Measurements from ENCODE around the gene C19orf67. TPM values are rescaled to one million over a fixed set of nuclear protein-coding genes. Genes with fewer than 3 reads are reported as not detected.

C19orf67 gene
- total RNA-seq, 2 donors from 2014 or later: not detected

DNA sequence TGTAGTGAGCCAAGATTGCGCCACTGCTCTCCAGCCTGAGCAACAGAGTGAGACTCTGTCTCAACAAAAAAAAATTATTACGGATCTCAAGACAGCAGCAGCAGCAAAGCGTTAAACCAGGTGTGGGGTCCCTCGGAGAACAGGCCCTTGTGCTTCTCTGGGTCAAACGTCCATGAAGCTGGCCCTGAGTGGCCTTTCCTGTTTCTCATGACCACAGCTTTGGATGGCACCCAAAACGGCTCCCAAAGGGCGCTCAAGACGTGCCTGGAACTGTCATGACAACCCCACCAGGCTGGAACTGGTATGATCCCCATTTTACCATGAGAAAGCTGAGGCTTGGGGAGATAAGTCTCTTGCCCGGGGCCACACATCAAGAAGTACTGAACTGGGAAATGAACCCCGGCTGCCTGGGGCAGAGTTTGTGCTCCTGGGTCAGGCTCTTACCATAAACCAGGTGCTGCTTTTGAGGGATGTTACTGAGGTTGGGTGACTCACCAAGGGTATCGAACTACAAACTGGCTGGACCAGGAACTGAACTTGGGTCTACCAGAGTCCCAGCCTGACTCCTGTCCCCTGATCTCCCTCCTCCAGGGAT lies 16.6 kb upstream of the C19orf67 start:
- ATAC-seq (replicated peaks in 1 of 2) (no peak), DNase-seq (no peak)
- Mint-ChIP-seq H3K36me3 (ENCODE audit: insufficient read depth in 2 of 2) (peaks cover 0 to under 1% of the 10 kb centered on the region in 2 donors), H3K4me1 (ENCODE audit: low read depth) (no peaks in the 10 kb centered on the region), H3K27ac (no peak overlapping the region), H3K4me3 (no peak overlapping the region), H3K9me3 (no peaks in the 10 kb centered on the region), H3K27me3 (ENCODE audit: low read depth) (no peaks in the 10 kb centered on the region)

DNA sequence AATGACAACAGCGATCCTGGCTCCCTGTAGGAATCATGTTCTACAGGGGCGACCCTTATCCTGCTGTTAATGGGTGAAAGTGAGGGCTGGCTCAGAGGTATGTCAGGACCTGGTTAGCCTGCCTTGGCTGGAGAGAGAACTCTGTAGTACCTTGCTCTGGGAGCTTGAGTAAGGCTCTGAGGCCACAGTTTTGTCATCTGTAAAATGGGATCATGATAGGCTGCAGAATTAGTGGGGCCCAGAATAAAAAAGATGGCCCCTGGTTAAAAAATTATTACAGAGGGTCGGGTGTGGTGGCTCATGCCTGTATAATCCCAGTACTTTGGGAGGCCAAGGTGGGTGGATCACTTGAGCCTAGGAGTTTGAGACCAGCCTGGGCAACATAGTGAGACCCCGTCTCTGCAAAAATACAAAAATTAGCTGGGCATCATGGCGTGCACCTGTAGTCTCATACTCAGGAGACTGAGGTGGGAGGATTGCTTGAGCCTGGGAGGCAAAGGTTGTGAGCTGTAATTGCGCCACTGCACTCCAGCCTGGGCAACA lies 15.5 kb upstream of the C19orf67 start:
- no peaks in the 10 kb centered on the region for H3K9me3 Mint-ChIP-seq
- ATAC-seq (replicated peaks in 1 of 2) (no peak), DNase-seq (no peak)
- H3K4me1 Mint-ChIP-seq (ENCODE audit: low read depth): no peaks in the 10 kb centered on the region
- H3K27me3 Mint-ChIP-seq (ENCODE audit: low read depth): no peaks in the 10 kb centered on the region
- H3K27ac Mint-ChIP-seq: no peak overlapping the region
- H3K36me3 Mint-ChIP-seq (ENCODE audit: insufficient read depth in 2 of 2): peaks cover 0 to 2% of the 10 kb centered on the region in 2 donors
- H3K4me3 Mint-ChIP-seq: no peak overlapping the region

DNA sequence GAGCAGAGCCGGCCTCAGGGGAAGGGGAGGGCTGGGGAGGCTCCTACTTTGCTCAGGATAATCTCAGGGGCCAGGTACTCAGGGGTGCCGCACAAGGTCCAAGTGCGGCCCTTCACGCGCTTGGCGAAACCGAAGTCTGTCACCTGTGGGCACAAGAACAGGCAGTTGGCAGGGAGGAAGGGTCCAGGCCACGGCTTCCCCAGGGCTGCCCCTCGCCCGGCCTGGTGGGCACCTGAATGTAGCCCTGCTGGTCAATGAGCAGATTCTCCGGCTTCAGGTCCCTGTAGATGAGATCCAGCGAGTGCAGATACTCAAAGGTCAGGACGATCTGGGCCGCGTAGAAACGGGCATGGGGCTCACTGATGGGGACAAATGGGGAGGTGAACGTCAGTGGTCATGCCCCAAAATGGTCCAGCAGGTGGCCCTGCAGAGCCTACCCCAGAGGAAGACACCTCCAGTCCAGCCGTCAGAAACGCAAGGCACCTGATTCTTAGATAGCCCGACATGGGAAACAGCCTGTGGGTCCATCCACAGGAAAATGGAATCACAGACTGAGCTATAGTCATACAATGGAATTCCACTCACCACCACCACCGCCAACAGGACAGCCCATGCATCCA lies 12.1 kb upstream of the C19orf67 start:
- Mint-ChIP-seq H3K27ac (no peak overlapping the region), H3K36me3 (ENCODE audit: insufficient read depth in 2 of 2) (peaks cover 5 to 14% of the 10 kb centered on the region in 2 donors), H3K27me3 (ENCODE audit: low read depth) (no peaks in the 10 kb centered on the region), H3K9me3 (peaks cover 2 to 4% of the 10 kb centered on the region in 2 donors), H3K4me3 (no peak overlapping the region), H3K4me1 (ENCODE audit: low read depth) (no peaks in the 10 kb centered on the region)
- ATAC-seq (replicated peaks in 1 of 2) (no peak), DNase-seq (no peak)

DNA sequence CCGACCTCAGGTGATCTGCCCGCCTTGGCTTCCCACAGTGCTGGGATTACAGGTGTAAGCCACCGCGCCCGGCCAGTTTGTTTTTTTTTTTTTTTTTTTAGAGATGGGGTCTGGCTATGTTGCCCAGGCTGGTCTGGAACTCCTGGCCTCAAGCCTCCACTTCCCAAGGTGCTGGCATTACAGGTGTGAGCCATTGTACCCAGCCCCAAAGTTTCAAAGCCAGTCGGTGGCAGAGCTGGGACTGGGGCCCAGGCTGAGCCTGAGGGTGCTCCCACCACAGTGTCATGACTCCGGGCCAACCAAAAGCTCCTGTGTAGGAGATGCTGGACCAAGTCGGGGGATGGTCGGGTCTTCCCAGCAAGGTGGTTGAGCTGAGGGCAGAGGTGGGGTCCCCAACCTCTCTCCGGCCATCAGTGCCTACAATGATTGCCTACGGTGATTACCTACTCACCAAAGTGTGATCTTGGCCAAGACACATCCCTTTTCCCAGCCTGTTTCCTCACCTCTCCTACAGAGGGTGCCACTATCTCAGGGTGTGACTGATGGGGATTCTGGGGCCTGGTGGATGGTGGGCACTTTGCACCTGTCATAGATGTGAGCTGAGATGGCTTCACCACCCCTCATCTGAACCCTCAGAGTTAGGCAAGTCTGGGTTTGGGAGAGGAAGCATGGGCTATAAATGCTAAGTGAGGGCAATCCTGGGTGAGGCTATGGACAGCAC lies 10.8 kb upstream of the C19orf67 start:
- peaks cover 2 to 4% of the 10 kb centered on the region in 2 donors for H3K9me3 Mint-ChIP-seq
- H3K36me3 Mint-ChIP-seq (ENCODE audit: insufficient read depth in 2 of 2): peaks cover 5 to 19% of the 10 kb centered on the region in 2 donors
- no peak overlapping the region for H3K4me3 Mint-ChIP-seq
- ATAC-seq (replicated peaks in 1 of 2) (no peak), DNase-seq (no peak)
- no peaks in the 10 kb centered on the region for H3K27me3 Mint-ChIP-seq (ENCODE audit: low read depth)
- peaks cover 9% of the 10 kb centered on the region for H3K4me1 Mint-ChIP-seq (ENCODE audit: low read depth)
- H3K27ac Mint-ChIP-seq: no peak overlapping the region

DNA sequence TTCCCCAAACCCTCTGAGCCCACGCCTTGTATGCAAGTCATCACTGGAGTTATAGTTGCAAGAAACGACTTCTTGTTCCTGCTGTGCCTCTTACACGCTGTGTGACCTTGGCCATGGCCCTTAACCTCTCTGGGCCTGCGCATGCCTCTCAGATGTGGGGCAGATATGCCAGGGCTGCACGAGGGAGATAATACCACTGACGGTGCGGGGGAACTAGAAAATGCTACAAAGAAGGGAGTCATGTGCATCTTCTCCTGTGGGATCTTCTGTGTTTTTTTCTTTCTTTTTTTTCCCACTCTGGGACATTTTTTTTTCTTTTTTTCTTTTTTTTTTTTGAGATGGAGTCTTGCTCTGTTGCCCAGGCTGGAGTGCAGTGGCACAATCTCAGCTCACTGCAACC lies 9.3 kb upstream of the C19orf67 start:
- H3K27me3 Mint-ChIP-seq (ENCODE audit: low read depth): no peaks in the 10 kb centered on the region
- H3K4me3 Mint-ChIP-seq: no peak overlapping the region
- H3K27ac Mint-ChIP-seq: no peak overlapping the region
- H3K36me3 Mint-ChIP-seq (ENCODE audit: insufficient read depth in 2 of 2): peaks cover 5 to 20% of the 10 kb centered on the region in 2 donors
- ATAC-seq (replicated peaks in 1 of 2): no peak
- H3K9me3 Mint-ChIP-seq: peaks cover 2 to 4% of the 10 kb centered on the region in 2 donors
- DNase-seq: no peak
- peaks cover 10% of the 10 kb centered on the region for H3K4me1 Mint-ChIP-seq (ENCODE audit: low read depth)

DNA sequence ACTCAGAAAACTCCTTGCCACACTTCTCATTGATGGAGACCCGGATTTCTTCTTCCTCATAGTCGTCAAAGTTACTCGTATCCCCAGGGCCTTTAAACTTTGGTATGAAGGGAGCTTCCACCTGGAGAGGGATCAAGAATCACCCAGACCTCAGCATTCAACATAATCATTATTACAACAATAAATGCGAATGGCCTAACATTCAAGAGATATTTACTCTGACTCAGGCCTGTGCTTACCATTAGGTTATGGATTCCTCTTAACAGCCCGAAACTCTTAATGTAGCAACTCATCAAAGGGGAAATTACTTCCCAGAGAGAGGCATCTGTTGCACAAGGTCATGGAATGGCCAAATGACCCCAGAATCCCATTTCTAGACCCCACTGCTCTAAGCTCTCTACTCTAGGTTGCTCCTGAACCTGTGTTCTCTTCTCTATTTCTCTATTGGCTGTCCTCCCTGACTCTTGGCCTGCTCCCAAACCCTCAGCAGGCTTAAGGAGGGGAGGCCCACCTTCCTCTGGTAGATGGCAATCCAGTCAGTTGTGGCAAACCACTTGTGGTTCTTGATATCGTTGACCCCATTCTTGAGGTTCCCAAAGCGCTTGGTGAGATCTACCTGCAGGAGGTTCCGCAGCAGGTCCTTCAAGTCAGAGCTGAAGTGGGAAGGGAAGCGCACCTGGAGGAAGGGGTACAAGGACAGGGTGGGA lies 7.7 kb upstream of the C19orf67 start:
- DNase-seq (no peak), ATAC-seq (replicated peaks in 1 of 2) (no peak)
- H3K4me1 Mint-ChIP-seq (ENCODE audit: low read depth): peaks cover 15% of the 10 kb centered on the region
- H3K4me3 Mint-ChIP-seq: peak overlapping the region; percentile 7 to 57
- H3K36me3 Mint-ChIP-seq (ENCODE audit: insufficient read depth in 2 of 2): peaks cover 9 to 26% of the 10 kb centered on the region in 2 donors
- H3K27me3 Mint-ChIP-seq (ENCODE audit: low read depth): no peaks in the 10 kb centered on the region
- peak overlapping the region; percentile 63 for H3K27ac Mint-ChIP-seq
- H3K9me3 Mint-ChIP-seq: peaks cover 2 to 4% of the 10 kb centered on the region in 2 donors

DNA sequence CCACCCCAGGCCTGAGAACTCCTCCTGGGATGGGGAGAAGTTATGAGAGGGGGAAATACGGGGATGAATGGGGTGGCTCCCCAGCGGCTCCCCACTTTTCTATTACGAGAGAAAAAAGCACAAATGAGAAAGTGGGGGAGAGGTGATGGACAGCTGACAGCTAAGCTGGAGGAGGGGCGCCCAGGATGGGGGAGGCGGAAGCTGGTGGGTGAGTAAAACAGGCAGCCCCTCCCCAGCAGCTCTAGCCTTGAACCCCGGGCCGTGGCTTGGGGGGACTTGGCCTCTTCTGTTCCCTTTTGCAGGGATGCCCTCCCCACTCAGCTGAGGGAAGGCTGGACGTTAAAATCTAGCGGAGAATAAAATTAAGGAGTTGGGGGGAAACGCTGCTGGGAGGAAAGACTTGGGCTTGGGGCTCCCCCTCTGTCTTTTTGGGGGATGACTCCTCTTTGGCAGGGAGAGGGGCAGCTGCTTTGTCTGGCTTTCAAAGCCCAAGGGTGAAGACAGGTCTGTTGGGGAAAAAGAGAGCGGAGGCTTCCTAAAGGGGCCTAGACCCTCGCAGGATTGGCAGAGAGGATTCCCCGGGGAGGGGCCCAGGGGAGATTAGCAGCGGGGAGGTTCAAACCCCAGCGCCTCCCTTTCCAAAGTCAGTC lies 6.4 kb upstream of the C19orf67 start:
- peak overlapping the region; percentile 97 for H3K27ac Mint-ChIP-seq
- peaks cover 15% of the 10 kb centered on the region for H3K4me1 Mint-ChIP-seq (ENCODE audit: low read depth)
- H3K27me3 Mint-ChIP-seq (ENCODE audit: low read depth): no peaks in the 10 kb centered on the region
- peak; percentile 56 to 73 for DNase-seq
- H3K4me3 Mint-ChIP-seq: peak overlapping the region; percentile 98
- H3K36me3 Mint-ChIP-seq (ENCODE audit: insufficient read depth in 2 of 2): peaks cover 9 to 25% of the 10 kb centered on the region in 2 donors
- ATAC-seq (replicated peaks in 1 of 2): peak; percentile 21 to 27
- peaks cover 2 to 4% of the 10 kb centered on the region in 2 donors for H3K9me3 Mint-ChIP-seq

DNA sequence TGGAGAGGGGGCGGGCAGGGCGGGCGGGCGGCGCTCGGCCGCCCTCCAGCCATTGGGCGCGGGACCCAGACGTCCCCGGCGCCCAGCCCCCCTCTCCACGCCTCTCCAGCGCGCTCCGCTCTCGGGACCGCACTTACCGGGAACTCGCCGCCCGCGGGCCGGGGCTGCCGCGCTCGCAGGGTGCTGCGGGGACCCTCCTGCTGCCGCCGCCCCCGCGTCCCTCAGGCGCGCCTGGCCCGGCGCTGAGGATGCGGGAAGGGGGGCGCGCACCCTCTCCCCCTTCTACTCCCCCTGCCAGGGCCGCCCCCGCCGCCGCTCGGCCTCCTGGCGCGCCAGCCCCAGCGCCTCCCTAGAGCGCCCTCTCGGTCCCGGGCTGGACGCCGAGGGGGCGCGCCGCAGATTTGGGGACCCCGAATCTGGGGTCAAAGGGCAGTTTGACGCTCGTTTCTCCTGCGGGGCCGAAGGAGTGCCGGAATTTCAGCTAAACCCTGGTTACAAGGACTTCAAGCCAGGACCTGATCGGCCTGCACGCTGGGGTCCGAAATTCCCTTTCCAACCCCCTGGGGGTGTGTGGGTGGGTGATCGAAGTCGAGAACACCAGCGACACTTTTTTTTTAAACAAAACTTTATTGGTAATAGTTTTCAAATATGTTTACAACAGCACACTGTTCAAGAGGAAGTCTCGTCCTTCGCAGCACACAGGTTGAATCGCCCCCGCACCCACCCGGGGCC lies 5.7 kb upstream of the C19orf67 start:
- no peaks in the 10 kb centered on the region for H3K27me3 Mint-ChIP-seq (ENCODE audit: low read depth)
- peaks cover 2 to 4% of the 10 kb centered on the region in 2 donors for H3K9me3 Mint-ChIP-seq
- H3K4me3 Mint-ChIP-seq: peak overlapping the region; percentile 98
- H3K27ac Mint-ChIP-seq: peak overlapping the region; percentile 97
- peaks cover 9 to 25% of the 10 kb centered on the region in 2 donors for H3K36me3 Mint-ChIP-seq (ENCODE audit: insufficient read depth in 2 of 2)
- DNase-seq (peak; percentile 84 to 87), ATAC-seq (replicated peaks in 1 of 2) (peak; percentile 84)
- peaks cover 15% of the 10 kb centered on the region for H3K4me1 Mint-ChIP-seq (ENCODE audit: low read depth)

DNA sequence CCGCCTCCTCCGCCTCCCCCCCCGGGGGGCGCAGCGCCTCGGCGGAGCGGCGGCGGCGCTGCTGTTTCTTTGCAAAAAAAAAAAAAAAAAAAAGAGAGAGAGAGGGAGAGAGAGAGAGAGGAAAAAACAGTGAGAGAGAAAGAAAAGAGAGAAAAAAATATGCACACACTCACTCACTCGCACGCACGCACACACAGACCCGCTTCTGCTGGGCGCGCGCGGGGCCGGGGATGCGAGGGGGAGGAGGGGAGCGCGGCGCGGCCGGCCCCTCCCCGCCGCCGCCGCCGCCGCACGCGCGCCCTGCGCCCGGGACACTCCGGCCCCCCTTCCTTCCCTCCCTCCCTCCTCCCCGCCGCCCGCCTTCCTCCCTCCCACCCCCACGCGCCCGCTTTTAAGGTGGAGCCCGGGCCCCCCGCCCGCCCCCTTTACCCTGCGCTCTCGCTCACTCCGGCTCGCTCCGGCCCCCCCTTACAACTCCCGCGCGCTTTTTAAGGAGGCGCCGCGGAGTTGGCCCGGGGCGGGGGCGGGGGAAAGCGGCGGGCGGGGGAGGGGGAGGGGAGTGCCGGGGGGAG lies 5.0 kb upstream of the C19orf67 start, which contains the start of gene SAMD1:
Gene SAMD1, minus strand, starts transcription at position 243 of the 572 bp plus-strand sequence.
- peak; percentile 77 to 82 for DNase-seq
- ATAC-seq (replicated peaks in 1 of 2): peak; percentile 66
- peaks cover 15% of the 10 kb centered on the region for H3K4me1 Mint-ChIP-seq (ENCODE audit: low read depth)
- H3K4me3 Mint-ChIP-seq: peak within 1 kb of the TSS; percentile 98
- no peaks in the 10 kb centered on the region for H3K27me3 Mint-ChIP-seq (ENCODE audit: low read depth)
- H3K36me3 Mint-ChIP-seq (ENCODE audit: insufficient read depth in 2 of 2): peaks cover 9 to 25% of the 10 kb centered on the region in 2 donors
- peak within 1 kb of the TSS; percentile 97 for H3K27ac Mint-ChIP-seq
- H3K9me3 Mint-ChIP-seq: peaks cover 2 to 4% of the 10 kb centered on the region in 2 donors

DNA sequence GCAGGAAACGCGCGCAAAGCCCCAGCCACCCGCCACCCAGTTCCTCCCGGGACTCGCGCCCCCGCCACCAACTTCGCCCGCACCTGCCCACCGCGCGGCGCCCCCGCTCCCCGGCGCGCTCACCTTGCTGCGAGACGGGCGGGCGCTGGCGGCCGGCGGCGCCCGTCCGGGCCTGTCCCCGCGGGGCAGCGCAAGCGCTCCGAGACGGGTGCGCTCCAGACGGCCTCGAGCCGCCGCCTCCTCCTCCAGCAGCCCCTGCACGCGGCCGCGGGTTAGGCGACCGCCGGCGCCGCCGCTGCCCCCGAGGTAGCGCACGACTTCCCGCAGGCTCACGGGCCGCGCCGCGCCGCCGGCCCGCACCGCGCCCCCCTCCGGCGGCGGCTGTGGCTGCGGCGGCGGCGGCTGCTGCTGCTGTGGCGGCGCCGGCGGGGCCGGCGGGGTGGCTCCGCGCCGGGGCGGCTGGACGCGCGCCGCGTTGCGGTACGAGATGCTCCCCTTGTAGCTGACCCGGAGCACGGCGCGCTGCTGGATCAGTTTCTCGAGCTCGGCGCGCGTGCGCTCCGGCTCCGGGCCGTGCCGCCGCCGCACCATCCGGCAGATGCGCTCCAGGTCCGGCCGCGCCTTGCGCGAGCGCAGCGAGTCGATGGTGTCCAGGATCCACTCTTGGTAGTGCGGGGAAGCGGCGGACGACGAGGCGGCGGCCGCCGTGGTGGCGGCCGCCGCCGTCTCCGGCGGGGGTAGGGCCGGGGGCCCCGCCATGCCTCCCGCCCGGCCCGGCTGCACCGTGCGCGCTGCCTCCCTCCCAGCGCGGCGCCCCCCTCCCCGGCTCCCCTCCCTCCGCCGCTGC lies 4.3 kb upstream of the C19orf67 start:
- H3K27me3 Mint-ChIP-seq (ENCODE audit: low read depth): no peaks in the 10 kb centered on the region
- DNase-seq: peak; percentile 63 to 69
- peaks cover 2 to 4% of the 10 kb centered on the region in 2 donors for H3K9me3 Mint-ChIP-seq
- peak; percentile 19 to 24 for ATAC-seq (replicated peaks in 1 of 2)
- H3K36me3 Mint-ChIP-seq (ENCODE audit: insufficient read depth in 2 of 2): peaks cover 9 to 25% of the 10 kb centered on the region in 2 donors
- H3K4me3 Mint-ChIP-seq: peak overlapping the region; percentile 80 to 88
- no peak overlapping the region for H3K27ac Mint-ChIP-seq
- peaks cover 15% of the 10 kb centered on the region for H3K4me1 Mint-ChIP-seq (ENCODE audit: low read depth)

DNA sequence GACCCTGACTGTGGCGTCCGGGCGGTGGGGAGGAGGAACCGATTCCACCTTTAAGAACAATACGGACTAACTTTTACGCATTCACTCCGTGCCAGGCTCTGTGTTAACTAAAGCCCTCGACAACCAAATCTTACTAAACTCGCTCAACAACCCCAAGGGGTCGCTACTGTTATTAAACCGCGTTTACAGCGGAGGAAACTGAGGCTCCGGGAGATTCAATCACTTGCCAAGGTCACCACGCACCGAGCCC lies 3.8 kb upstream of the C19orf67 start:
- Mint-ChIP-seq H3K36me3 (ENCODE audit: insufficient read depth in 2 of 2) (peaks cover 9 to 23% of the 10 kb centered on the region in 2 donors), H3K27ac (peak overlapping the region; percentile 94), H3K4me3 (peak overlapping the region; percentile 80 to 88), H3K4me1 (ENCODE audit: low read depth) (peaks cover 15% of the 10 kb centered on the region), H3K27me3 (ENCODE audit: low read depth) (no peaks in the 10 kb centered on the region), H3K9me3 (peaks cover 2 to 4% of the 10 kb centered on the region in 2 donors)
- peak in 1 of 2 donors; percentile 12 for DNase-seq
- no peak for ATAC-seq (replicated peaks in 1 of 2)

Data from activated T-cell treated with anti-CD3 and anti-CD28 coated beads, Interleukin-2, amount 50 U/mL, for 72 hours (primary cell).